ENCODE measurements around the gene SLCO1B1.

The SLCO1B1 gene

DNA sequence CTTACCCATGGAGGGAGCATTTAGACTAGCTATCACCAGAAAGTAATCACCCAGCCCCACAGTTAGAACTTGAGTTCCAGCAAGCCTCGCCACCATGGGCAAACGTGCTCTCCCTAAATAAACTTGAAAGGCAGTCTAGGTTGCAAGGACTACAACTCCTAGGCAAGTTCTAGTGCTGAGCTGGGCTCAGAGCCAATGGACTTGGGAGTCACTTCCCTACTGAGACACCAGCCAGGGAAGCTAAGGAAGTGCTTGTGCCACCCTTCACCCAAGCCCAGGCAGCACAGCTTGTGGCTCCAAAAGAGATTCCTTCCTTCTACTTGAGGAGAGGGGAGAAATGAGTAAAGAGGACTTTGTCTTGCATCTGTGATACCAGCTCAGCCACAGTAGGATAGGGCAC lies 145.8 kb downstream of the SLCO1B1 start:
- TF ChIP-seq FOXP2 (optimal IDR thresholded peaks at IDR 0.05; ENCODE audit: borderline replicate concordance, extremely low read depth, extremely low read length, insufficient read depth) (no peak), POLR2AphosphoS5 (IDR thresholded peaks at IDR 0.05; ENCODE audit: low read depth, low read length) (no peak), TAF1 (IDR thresholded peaks at IDR 0.05; ENCODE audit: borderline replicate concordance, insufficient read depth, low read length) (no peak), SIN3A (IDR thresholded peaks at IDR 0.05; ENCODE audit: borderline replicate concordance, insufficient read depth, low read length) (no peak)
- TF ChIP-seq, protein P1, sequence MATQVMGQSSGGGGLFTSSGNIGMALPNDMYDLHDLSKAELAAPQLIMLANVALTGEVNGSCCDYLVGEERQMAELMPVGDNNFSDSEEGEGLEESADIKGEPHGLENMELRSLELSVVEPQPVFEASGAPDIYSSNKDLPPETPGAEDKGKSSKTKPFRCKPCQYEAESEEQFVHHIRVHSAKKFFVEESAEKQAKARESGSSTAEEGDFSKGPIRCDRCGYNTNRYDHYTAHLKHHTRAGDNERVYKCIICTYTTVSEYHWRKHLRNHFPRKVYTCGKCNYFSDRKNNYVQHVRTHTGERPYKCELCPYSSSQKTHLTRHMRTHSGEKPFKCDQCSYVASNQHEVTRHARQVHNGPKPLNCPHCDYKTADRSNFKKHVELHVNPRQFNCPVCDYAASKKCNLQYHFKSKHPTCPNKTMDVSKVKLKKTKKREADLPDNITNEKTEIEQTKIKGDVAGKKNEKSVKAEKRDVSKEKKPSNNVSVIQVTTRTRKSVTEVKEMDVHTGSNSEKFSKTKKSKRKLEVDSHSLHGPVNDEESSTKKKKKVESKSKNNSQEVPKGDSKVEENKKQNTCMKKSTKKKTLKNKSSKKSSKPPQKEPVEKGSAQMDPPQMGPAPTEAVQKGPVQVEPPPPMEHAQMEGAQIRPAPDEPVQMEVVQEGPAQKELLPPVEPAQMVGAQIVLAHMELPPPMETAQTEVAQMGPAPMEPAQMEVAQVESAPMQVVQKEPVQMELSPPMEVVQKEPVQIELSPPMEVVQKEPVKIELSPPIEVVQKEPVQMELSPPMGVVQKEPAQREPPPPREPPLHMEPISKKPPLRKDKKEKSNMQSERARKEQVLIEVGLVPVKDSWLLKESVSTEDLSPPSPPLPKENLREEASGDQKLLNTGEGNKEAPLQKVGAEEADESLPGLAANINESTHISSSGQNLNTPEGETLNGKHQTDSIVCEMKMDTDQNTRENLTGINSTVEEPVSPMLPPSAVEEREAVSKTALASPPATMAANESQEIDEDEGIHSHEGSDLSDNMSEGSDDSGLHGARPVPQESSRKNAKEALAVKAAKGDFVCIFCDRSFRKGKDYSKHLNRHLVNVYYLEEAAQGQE (IDR thresholded peaks at IDR 0.05; ENCODE audit: insufficient read depth in 1 of 2, low read depth in 2 of 2, low read length in 2 of 2), result no peak

Data from PFSK-1 (cell line).